Measurements from ENCODE around the gene TBC1D2.
"Not testable (repeated sequence)": the region's sequence is repeated elsewhere in the genome, so short reads cannot be mapped to it uniquely, and the experiment has no call there.

Gene TBC1D2

GRCh38 chr9:98289614-98290201 lies 34.3 kb upstream of the TBC1D2 start:
- H3K9me3 ChIP-seq (ENCODE audit: control insufficient read depth, low read length), result no peaks in the 10 kb centered on the region
- no peaks in the 10 kb centered on the region for H3K4me1 ChIP-seq (ENCODE audit: control insufficient read depth, insufficient read depth, low read length)
- H3K4me3 ChIP-seq (ENCODE audit: low read length), result no peak overlapping the region
- no peak overlapping the region for H3K9ac ChIP-seq (ENCODE audit: low read length)
- peaks cover 41% of the 10 kb centered on the region for H3K27me3 ChIP-seq (replicated peaks; ENCODE audit: control insufficient read depth, insufficient read depth, low read length)
- H3K36me3 ChIP-seq (ENCODE audit: control insufficient read depth, insufficient read depth, low read length, severe bottlenecking), result no peaks in the 10 kb centered on the region
- DNase-seq (ENCODE audit: low read depth), result no peak

- H3K4me1 ChIP-seq (ENCODE audit: control insufficient read depth, insufficient read depth, low read length), result no peaks in the 10 kb centered on the region
- H3K9me3 ChIP-seq (ENCODE audit: control insufficient read depth, low read length), result no peaks in the 10 kb centered on the region
- no peak for DNase-seq (ENCODE audit: low read depth)
- H3K27me3 ChIP-seq (replicated peaks; ENCODE audit: control insufficient read depth, insufficient read depth, low read length), result peaks cover 43% of the 10 kb centered on the region
- H3K4me3 ChIP-seq (ENCODE audit: low read length), result no peak overlapping the region
- no peaks in the 10 kb centered on the region for H3K36me3 ChIP-seq (ENCODE audit: control insufficient read depth, insufficient read depth, low read length, severe bottlenecking)
- no peak overlapping the region for H3K9ac ChIP-seq (ENCODE audit: low read length)
Measured at GRCh38 chr9:98288881-98289280, 33.4 kb upstream of the TBC1D2 start.

- DNase-seq (ENCODE audit: low read depth), result no peak
- Histone ChIP-seq H3K27me3 (replicated peaks; ENCODE audit: control insufficient read depth, insufficient read depth, low read length) (peaks cover 42% of the 10 kb centered on the region), H3K9me3 (ENCODE audit: control insufficient read depth, low read length) (no peaks in the 10 kb centered on the region), H3K9ac (ENCODE audit: low read length) (no peak overlapping the region), H3K4me1 (ENCODE audit: control insufficient read depth, insufficient read depth, low read length) (no peaks in the 10 kb centered on the region), H3K36me3 (ENCODE audit: control insufficient read depth, insufficient read depth, low read length, severe bottlenecking) (no peaks in the 10 kb centered on the region), H3K4me3 (ENCODE audit: low read length) (no peak overlapping the region)
Measured at GRCh38 chr9:98287384-98287783, 31.9 kb upstream of the TBC1D2 start.

- DNase-seq (ENCODE audit: low read depth), result no peak
- Histone ChIP-seq H3K27me3 (replicated peaks; ENCODE audit: control insufficient read depth, insufficient read depth, low read length) (peaks cover 42% of the 10 kb centered on the region), H3K9ac (ENCODE audit: low read length) (no peak overlapping the region), H3K4me3 (ENCODE audit: low read length) (no peak overlapping the region), H3K36me3 (ENCODE audit: control insufficient read depth, insufficient read depth, low read length, severe bottlenecking) (no peaks in the 10 kb centered on the region), H3K9me3 (ENCODE audit: control insufficient read depth, low read length) (no peaks in the 10 kb centered on the region), H3K4me1 (ENCODE audit: control insufficient read depth, insufficient read depth, low read length) (no peaks in the 10 kb centered on the region)
Measured at GRCh38 chr9:98285446-98285845, 30.0 kb upstream of the TBC1D2 start.

GRCh38 chr9:98284754-98285153 lies 29.3 kb upstream of the TBC1D2 start:
- no peaks in the 10 kb centered on the region for H3K9me3 ChIP-seq (ENCODE audit: control insufficient read depth, low read length)
- peaks cover 46% of the 10 kb centered on the region for H3K27me3 ChIP-seq (replicated peaks; ENCODE audit: control insufficient read depth, insufficient read depth, low read length)
- no peak for DNase-seq (ENCODE audit: low read depth)
- no peak overlapping the region for H3K9ac ChIP-seq (ENCODE audit: low read length)
- H3K4me3 ChIP-seq (ENCODE audit: low read length), result no peak overlapping the region
- H3K4me1 ChIP-seq (ENCODE audit: control insufficient read depth, insufficient read depth, low read length), result no peaks in the 10 kb centered on the region
- no peaks in the 10 kb centered on the region for H3K36me3 ChIP-seq (ENCODE audit: control insufficient read depth, insufficient read depth, low read length, severe bottlenecking)

DNA sequence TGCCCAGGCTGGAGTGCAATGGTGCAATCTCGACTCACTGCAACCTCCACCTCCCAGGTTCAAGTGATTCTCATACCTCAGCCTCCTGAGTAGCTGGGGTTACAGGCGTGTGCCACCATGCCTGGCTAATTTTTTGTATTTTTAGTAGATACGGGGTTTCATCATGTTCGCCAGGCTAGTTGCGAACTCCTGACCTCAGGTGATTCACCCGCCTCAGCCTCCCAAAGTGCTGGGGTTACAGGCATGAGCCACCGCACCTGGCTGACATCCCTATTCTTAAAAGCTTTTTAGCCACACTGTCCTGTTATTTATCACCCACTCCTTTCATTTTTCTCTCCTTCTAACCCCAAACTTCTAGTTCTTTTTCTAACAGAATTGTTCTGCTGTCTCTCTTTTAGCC lies 27.7 kb upstream of the TBC1D2 start:
- not testable (repeated sequence) for DNase-seq (ENCODE audit: low read depth); H3K4me1 ChIP-seq (ENCODE audit: control insufficient read depth, insufficient read depth, low read length); H3K9ac ChIP-seq (ENCODE audit: low read length); H3K36me3 ChIP-seq (ENCODE audit: control insufficient read depth, insufficient read depth, low read length, severe bottlenecking); H3K9me3 ChIP-seq (ENCODE audit: control insufficient read depth, low read length); H3K4me3 ChIP-seq (ENCODE audit: low read length)
- H3K27me3 ChIP-seq (replicated peaks; ENCODE audit: control insufficient read depth, insufficient read depth, low read length), result peaks cover 54% of the 10 kb centered on the region

DNA sequence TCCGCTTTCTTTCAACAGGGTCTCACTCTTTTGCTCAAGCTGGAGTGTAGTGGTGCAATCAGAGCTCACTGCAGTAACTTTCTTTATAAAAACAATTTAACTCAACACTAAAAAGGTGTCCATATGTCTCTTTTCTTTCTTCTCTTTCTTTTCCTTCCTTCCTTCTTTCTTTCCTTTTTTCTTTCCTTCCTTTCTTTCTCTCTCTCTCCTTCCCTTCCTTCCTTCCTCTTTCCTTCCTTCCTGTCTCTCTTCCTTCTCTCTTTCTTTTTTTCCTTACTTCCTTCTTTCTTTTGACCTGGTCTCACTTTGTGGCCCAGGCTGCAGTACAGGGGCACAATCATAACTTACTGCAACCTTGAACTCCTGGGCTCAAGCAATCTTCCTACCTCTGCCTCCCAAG lies 25.8 kb upstream of the TBC1D2 start:
- no peak overlapping the region for H3K4me3 ChIP-seq (ENCODE audit: low read length)
- no peak for DNase-seq (ENCODE audit: low read depth)
- H3K4me1 ChIP-seq (ENCODE audit: control insufficient read depth, insufficient read depth, low read length), result no peaks in the 10 kb centered on the region
- H3K9ac ChIP-seq (ENCODE audit: low read length), result no peak overlapping the region
- no peaks in the 10 kb centered on the region for H3K36me3 ChIP-seq (ENCODE audit: control insufficient read depth, insufficient read depth, low read length, severe bottlenecking)
- no peaks in the 10 kb centered on the region for H3K9me3 ChIP-seq (ENCODE audit: control insufficient read depth, low read length)
- H3K27me3 ChIP-seq (replicated peaks; ENCODE audit: control insufficient read depth, insufficient read depth, low read length), result peaks cover 56% of the 10 kb centered on the region

GRCh38 chr9:98280574-98280973 lies 25.1 kb upstream of the TBC1D2 start:
- H3K4me3 ChIP-seq (ENCODE audit: low read length), result no peak overlapping the region
- no peak for DNase-seq (ENCODE audit: low read depth)
- no peak overlapping the region for H3K9ac ChIP-seq (ENCODE audit: low read length)
- H3K4me1 ChIP-seq (ENCODE audit: control insufficient read depth, insufficient read depth, low read length), result no peaks in the 10 kb centered on the region
- H3K27me3 ChIP-seq (replicated peaks; ENCODE audit: control insufficient read depth, insufficient read depth, low read length), result peaks cover 59% of the 10 kb centered on the region
- no peaks in the 10 kb centered on the region for H3K36me3 ChIP-seq (ENCODE audit: control insufficient read depth, insufficient read depth, low read length, severe bottlenecking)
- no peaks in the 10 kb centered on the region for H3K9me3 ChIP-seq (ENCODE audit: control insufficient read depth, low read length)

DNA sequence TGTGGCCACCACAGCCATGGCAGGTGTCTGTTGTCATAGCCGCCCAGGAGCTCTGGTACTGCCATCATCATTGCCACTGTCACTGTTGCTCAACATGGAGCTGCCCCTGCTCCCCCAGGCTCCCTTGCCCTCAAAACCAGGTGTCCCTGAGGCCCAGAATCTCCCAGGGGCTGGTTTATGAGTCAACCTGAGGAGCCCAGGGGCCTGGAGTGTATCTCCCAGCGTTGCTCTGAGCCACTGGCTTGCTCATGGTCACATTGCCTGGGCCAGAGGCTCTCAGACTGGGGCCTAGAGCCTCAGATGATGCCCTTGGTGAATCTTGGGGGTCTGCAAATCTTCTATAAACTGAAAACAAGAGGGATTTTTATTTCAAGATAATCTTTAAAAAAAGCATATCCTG lies 24.7 kb upstream of the TBC1D2 start:
- Histone ChIP-seq H3K9me3 (ENCODE audit: control insufficient read depth, low read length) (no peaks in the 10 kb centered on the region), H3K4me1 (ENCODE audit: control insufficient read depth, insufficient read depth, low read length) (no peaks in the 10 kb centered on the region), H3K36me3 (ENCODE audit: control insufficient read depth, insufficient read depth, low read length, severe bottlenecking) (no peaks in the 10 kb centered on the region), H3K9ac (ENCODE audit: low read length) (no peak overlapping the region), H3K27me3 (replicated peaks; ENCODE audit: control insufficient read depth, insufficient read depth, low read length) (peaks cover 55% of the 10 kb centered on the region), H3K4me3 (ENCODE audit: low read length) (no peak overlapping the region)
- no peak for DNase-seq (ENCODE audit: low read depth)

GRCh38 chr9:98276907-98277469 lies 21.5 kb upstream of the TBC1D2 start:
- Histone ChIP-seq H3K4me3 (ENCODE audit: low read length) (no peak overlapping the region), H3K9me3 (ENCODE audit: control insufficient read depth, low read length) (no peaks in the 10 kb centered on the region), H3K4me1 (ENCODE audit: control insufficient read depth, insufficient read depth, low read length) (no peaks in the 10 kb centered on the region), H3K27me3 (replicated peaks; ENCODE audit: control insufficient read depth, insufficient read depth, low read length) (peaks cover 51% of the 10 kb centered on the region), H3K9ac (ENCODE audit: low read length) (no peak overlapping the region), H3K36me3 (ENCODE audit: control insufficient read depth, insufficient read depth, low read length, severe bottlenecking) (no peaks in the 10 kb centered on the region)
- no peak for DNase-seq (ENCODE audit: low read depth)

GRCh38 chr9:98275159-98275558 lies 19.7 kb upstream of the TBC1D2 start:
- Histone ChIP-seq H3K36me3 (ENCODE audit: control insufficient read depth, insufficient read depth, low read length, severe bottlenecking) (no peaks in the 10 kb centered on the region), H3K9ac (ENCODE audit: low read length) (no peak overlapping the region), H3K9me3 (ENCODE audit: control insufficient read depth, low read length) (no peaks in the 10 kb centered on the region), H3K4me3 (ENCODE audit: low read length) (no peak overlapping the region), H3K27me3 (replicated peaks; ENCODE audit: control insufficient read depth, insufficient read depth, low read length) (peaks cover 44% of the 10 kb centered on the region), H3K4me1 (ENCODE audit: control insufficient read depth, insufficient read depth, low read length) (no peaks in the 10 kb centered on the region)
- no peak for DNase-seq (ENCODE audit: low read depth)

GRCh38 chr9:98272083-98272482 lies 16.6 kb upstream of the TBC1D2 start:
- Histone ChIP-seq H3K27me3 (replicated peaks; ENCODE audit: control insufficient read depth, insufficient read depth, low read length) (peaks cover 28% of the 10 kb centered on the region), H3K36me3 (ENCODE audit: control insufficient read depth, insufficient read depth, low read length, severe bottlenecking) (no peaks in the 10 kb centered on the region), H3K9ac (ENCODE audit: low read length) (no peak overlapping the region), H3K4me3 (ENCODE audit: low read length) (no peak overlapping the region), H3K4me1 (ENCODE audit: control insufficient read depth, insufficient read depth, low read length) (no peaks in the 10 kb centered on the region), H3K9me3 (ENCODE audit: control insufficient read depth, low read length) (no peaks in the 10 kb centered on the region)
- no peak for DNase-seq (ENCODE audit: low read depth)
